SU-DHL-6 (cell line): ENCODE measurements around the gene VPS4B.

Experiments
- EZH2phosphoT487 ChIP-seq: fragments of 200-600 bp; sonication (generic), shearing (Covaris generic); conservative IDR thresholded peaks from 2 replicates; pipeline ENCODE4 v1.6.1; 2018; ENCODE audit warnings: mild to moderate bottlenecking, antibody characterized with exemption, low read length, moderate library complexity, mixed read lengths
- TF ChIP-seq, protein P1 (sequence below): fragments of 200-600 bp; sonication (generic); IDR thresholded peaks from one replicate; pipeline ENCODE4 v1.5.1; 2017; ENCODE audit warnings: antibody characterized with exemption, mild to moderate bottlenecking, low read length, moderate library complexity; ENCODE audit not compliant: insufficient read depth, poor library complexity, severe bottlenecking

DNA sequence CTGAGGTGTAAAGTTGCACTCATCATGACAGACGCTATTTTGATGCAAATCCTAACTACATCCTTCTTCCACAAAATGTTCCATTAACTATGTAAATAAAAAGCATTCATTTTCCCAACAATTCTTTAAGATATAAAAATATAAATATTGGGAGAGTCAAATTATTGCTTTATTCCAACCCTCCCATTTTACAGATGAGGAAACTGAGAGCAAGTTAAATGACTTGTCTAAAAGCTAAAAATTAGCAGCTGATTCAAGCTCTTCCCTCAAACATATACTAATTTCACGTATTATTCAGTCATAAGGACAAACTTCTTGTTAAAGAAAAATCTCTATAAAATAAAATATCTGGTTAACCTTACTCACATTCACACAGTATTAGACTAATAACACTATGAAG is 72.0 kb downstream of the VPS4B start:
- TF ChIP-seq, protein P1, sequence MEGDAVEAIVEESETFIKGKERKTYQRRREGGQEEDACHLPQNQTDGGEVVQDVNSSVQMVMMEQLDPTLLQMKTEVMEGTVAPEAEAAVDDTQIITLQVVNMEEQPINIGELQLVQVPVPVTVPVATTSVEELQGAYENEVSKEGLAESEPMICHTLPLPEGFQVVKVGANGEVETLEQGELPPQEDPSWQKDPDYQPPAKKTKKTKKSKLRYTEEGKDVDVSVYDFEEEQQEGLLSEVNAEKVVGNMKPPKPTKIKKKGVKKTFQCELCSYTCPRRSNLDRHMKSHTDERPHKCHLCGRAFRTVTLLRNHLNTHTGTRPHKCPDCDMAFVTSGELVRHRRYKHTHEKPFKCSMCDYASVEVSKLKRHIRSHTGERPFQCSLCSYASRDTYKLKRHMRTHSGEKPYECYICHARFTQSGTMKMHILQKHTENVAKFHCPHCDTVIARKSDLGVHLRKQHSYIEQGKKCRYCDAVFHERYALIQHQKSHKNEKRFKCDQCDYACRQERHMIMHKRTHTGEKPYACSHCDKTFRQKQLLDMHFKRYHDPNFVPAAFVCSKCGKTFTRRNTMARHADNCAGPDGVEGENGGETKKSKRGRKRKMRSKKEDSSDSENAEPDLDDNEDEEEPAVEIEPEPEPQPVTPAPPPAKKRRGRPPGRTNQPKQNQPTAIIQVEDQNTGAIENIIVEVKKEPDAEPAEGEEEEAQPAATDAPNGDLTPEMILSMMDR, result no peak
- no peak for TF ChIP-seq EZH2phosphoT487
